Lung (tissue), 12 donors: Measurements from ENCODE around the gene PRICKLE2. TPM values are rescaled to one million over a fixed set of nuclear protein-coding genes. Genes with fewer than 3 reads are reported as not detected.

Experiments used
- ATAC-seq: fragments of 200-7000 bp; cut with Tn5 transposase; one replicate; pipeline ENCODE4 v1.9.1; 2020; ENCODE audit warnings: moderate number of reproducible peaks; ENCODE audit not compliant: insufficient read depth, low FRiP score
- DNase-seq, 3 donors: peaks; one replicate each; pipeline ENCODE4 v3.0.0-alpha.2; 2013 to 2017
- H3K27ac ChIP-seq, 2 donors: one replicate each; pipeline ENCODE4 v1.5.1; 2013; ENCODE audit warnings: mild to moderate bottlenecking in 2 of 2, moderate library complexity in 2 of 2, control low read depth in 1 of 2, inconsistent platforms in 1 of 2, low read depth in 1 of 2, low read length in 1 of 2
- H3K27me3 ChIP-seq, 3 donors: one replicate each; pipeline ENCODE4 v1.5.1; 2013; ENCODE audit warnings: low read length in 2 of 3; ENCODE audit not compliant: control insufficient read depth in 3 of 3, insufficient read depth in 3 of 3
- H3K36me3 ChIP-seq, 4 donors: one replicate each; pipeline ENCODE4 v1.5.1; 2013; ENCODE audit warnings: low read length in 4 of 4, mild to moderate bottlenecking in 1 of 4, moderate library complexity in 1 of 4; ENCODE audit not compliant: control insufficient read depth in 4 of 4, insufficient read depth in 4 of 4
- H3K4me1 ChIP-seq, 5 donors: one replicate each; pipeline ENCODE4 v1.5.1; 2013; ENCODE audit warnings: low read length in 5 of 5, mild to moderate bottlenecking in 2 of 5, moderate library complexity in 1 of 5; ENCODE audit not compliant: control insufficient read depth in 5 of 5, insufficient read depth in 5 of 5
- H3K4me3 ChIP-seq: one replicate; pipeline ENCODE4 v1.5.1; 2013; ENCODE audit warnings: mild to moderate bottlenecking, control low read depth, moderate library complexity
- H3K9ac ChIP-seq, 2 donors: one replicate each; pipeline ENCODE4 v1.5.1; 2013; ENCODE audit warnings: low read length in 2 of 2, control low read depth in 1 of 2; ENCODE audit not compliant: insufficient read depth in 1 of 2
- H3K9me3 ChIP-seq, 4 donors: one replicate each; pipeline ENCODE4 v1.5.1; 2013; ENCODE audit warnings: low read length in 3 of 4, mild to moderate bottlenecking in 1 of 4, moderate library complexity in 1 of 4; ENCODE audit not compliant: control insufficient read depth in 4 of 4, insufficient read depth in 3 of 4
- WGBS, 2 donors: extraction: QIAGEN DNeasy Blood & Tissue Kit; methylation state at CpG; one replicate each; pipeline ENCODE4 v1.1.7; 2013; 5-methylcytosine and 5-hydroxymethylcytosine counted together
- polyA plus RNA-seq, 2 donors: library from polyadenylated mRNA; stranded (reverse); fragments of 200-250 nt; gene quantifications; one replicate each; pipeline ENCODE4 v1.2.1, GENCODE V29; 2013
- total RNA-seq, 2 donors: library from RNA; depleted of rRNA in 1 of 2; stranded (reverse); fragments of >200 nt in 1 of 2; gene quantifications; one replicate each; pipeline ENCODE4 v1.2.1, GENCODE V29; 2014 to 2021
- TF ChIP-seq, protein P1 (sequence below): IDR thresholded peaks from 2 replicates; pipeline ENCODE4 v1.5.1; 2012; ENCODE audit warnings: mild to moderate bottlenecking; ENCODE audit errors: control extremely low read depth, extremely low read depth
- donor health status: control.
- donor health status: control.
- donor health status: Bipolar disorder and iron deficiency.
- donor health status: healthy.
- donor health status: DM: yes; HTN: yes; CAD: no.

PRICKLE2 gene
- total and polyA plus RNA-seq, 4 donors = 4.0 to 88.0 (median 19.9) TPM

GRCh38 chr3:64108784-64109317, 116.4 kb downstream of the PRICKLE2 start:
- no peak overlapping the region for H3K27ac ChIP-seq

DNA sequence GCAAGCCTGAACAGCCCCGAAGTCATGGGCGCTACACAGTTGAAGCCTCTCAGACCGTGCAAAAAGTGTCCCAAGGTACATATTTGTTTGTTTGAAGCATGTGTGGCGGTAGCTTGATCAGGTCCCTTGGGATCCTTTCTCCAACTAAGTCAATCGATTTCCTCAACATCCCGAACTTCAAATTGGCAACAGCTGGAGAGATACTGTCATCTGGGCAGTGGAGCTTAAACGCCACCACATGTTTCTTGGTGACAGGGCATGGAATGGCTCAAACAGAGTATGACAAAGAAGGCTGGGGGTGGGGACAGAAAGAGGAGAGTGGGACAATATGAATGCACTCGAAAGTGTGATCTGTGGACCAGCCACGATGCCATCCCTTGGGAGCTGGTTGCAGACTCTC, 117.0 kb downstream of the PRICKLE2 start:
- H3K27ac ChIP-seq = no peak overlapping the region
- no peaks in the 10 kb centered on the region for H3K27me3 ChIP-seq
- TF ChIP-seq, protein P1, sequence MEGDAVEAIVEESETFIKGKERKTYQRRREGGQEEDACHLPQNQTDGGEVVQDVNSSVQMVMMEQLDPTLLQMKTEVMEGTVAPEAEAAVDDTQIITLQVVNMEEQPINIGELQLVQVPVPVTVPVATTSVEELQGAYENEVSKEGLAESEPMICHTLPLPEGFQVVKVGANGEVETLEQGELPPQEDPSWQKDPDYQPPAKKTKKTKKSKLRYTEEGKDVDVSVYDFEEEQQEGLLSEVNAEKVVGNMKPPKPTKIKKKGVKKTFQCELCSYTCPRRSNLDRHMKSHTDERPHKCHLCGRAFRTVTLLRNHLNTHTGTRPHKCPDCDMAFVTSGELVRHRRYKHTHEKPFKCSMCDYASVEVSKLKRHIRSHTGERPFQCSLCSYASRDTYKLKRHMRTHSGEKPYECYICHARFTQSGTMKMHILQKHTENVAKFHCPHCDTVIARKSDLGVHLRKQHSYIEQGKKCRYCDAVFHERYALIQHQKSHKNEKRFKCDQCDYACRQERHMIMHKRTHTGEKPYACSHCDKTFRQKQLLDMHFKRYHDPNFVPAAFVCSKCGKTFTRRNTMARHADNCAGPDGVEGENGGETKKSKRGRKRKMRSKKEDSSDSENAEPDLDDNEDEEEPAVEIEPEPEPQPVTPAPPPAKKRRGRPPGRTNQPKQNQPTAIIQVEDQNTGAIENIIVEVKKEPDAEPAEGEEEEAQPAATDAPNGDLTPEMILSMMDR = no peak
- no peak overlapping the region for H3K4me3 ChIP-seq
- ATAC-seq (no peak), DNase-seq (no peak)
- peaks cover 0 to 31% (median 9%) of the 10 kb centered on the region in 4 donors for H3K36me3 ChIP-seq
- WGBS, 2 donors = 90% methylated on average over 9 of the region's 9 CpGs
- H3K9me3 ChIP-seq = peaks cover 0 to 2% (median 0%) of the 10 kb centered on the region in 4 donors
- peaks cover 0 to 26% (median 6%) of the 10 kb centered on the region in 5 donors for H3K4me1 ChIP-seq
- no peak overlapping the region for H3K9ac ChIP-seq

More at GRCh38 chr3:64108784-64109317, 116.4 kb downstream of the PRICKLE2 start:
- peaks cover 0 to 26% (median 6%) of the 10 kb centered on the region in 5 donors for H3K4me1 ChIP-seq
- WGBS, 2 donors = 91 to 95% methylated on average over 7 of the region's 7 CpGs
- H3K9ac ChIP-seq = no peak overlapping the region
- no peak for DNase-seq
- TF ChIP-seq, protein P1 = no peak
- no peaks in the 10 kb centered on the region for H3K27me3 ChIP-seq
- peaks cover 0 to 31% (median 9%) of the 10 kb centered on the region in 4 donors for H3K36me3 ChIP-seq
- H3K9me3 ChIP-seq = peaks cover 0 to 4% (median 0%) of the 10 kb centered on the region in 4 donors
- H3K4me3 ChIP-seq = no peak overlapping the region
- ATAC-seq = no peak

DNA sequence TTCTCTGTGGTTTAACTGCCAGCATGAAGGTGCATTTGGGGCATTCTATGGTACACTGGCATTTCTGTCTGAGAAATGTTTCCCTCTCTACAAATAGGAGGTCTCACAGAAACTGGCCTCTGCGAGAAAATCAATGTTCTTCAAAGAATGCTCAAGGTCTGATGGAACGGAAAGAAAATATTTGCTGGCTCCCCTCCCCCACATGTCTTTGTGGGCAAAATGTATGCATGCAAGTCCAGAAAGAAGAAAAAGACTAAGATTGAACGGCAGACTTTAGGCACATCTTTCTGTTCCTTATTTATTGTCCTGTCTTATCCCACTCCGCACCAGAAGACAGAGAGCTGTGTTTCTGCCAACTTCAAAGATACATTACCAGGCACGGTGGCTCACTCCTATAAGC, 118.1 kb downstream of the PRICKLE2 start:
- H3K27me3 ChIP-seq = no peaks in the 10 kb centered on the region
- no peak overlapping the region for H3K4me3 ChIP-seq
- TF ChIP-seq, protein P1 = no peak
- H3K9ac ChIP-seq = no peak overlapping the region
- H3K36me3 ChIP-seq = peaks cover 0 to 33% (median 9%) of the 10 kb centered on the region in 4 donors
- no peak overlapping the region for H3K27ac ChIP-seq
- H3K9me3 ChIP-seq = no peaks in the 10 kb centered on the region
- WGBS, 2 donors = 86% methylated on average over 5 of the region's 5 CpGs
- DNase-seq (no peak), ATAC-seq (no peak)
- peaks cover 0 to 26% (median 6%) of the 10 kb centered on the region in 5 donors for H3K4me1 ChIP-seq

GRCh38 chr3:64105816-64106215, 119.5 kb downstream of the PRICKLE2 start:
- H3K27me3 ChIP-seq = no peaks in the 10 kb centered on the region
- no peak overlapping the region for H3K27ac ChIP-seq
- H3K4me1 ChIP-seq = peaks cover 0 to 26% (median 6%) of the 10 kb centered on the region in 5 donors
- DNase-seq (no peak), ATAC-seq (no peak)
- no peaks in the 10 kb centered on the region for H3K9me3 ChIP-seq
- TF ChIP-seq, protein P1 = no peak
- peaks cover 0 to 34% (median 6%) of the 10 kb centered on the region in 4 donors for H3K36me3 ChIP-seq
- H3K4me3 ChIP-seq = no peak overlapping the region
- no peak overlapping the region for H3K9ac ChIP-seq
